BE2C (cell line): ENCODE data around the gene RAPGEF6.
"Not testable (repeated sequence)": the region's sequence is repeated elsewhere in the genome, so short reads cannot be mapped to it uniquely, and the experiment has no call there.

ENCODE experiments used
- DNase-seq: peaks from one replicate; pipeline ENCODE4 v3.0.0-alpha.2; 2020
- H3K27me3 ChIP-seq: fragments of 250-450 bp; sonication (Bioruptor Pico); 2 replicates; pipeline ENCODE4 v1.5.1; 2020; ENCODE audit warnings: mild to moderate bottlenecking
- H3K36me3 ChIP-seq: fragments of 250-450 bp; sonication (Bioruptor Pico); 2 replicates; pipeline ENCODE4 v1.5.1; 2020; ENCODE audit warnings: mild to moderate bottlenecking
- H3K4me1 ChIP-seq: fragments of 250-450 bp; sonication (Bioruptor Pico); 2 replicates; pipeline ENCODE4 v1.5.1; 2020
- H3K4me3 ChIP-seq: 2 replicates; pipeline ENCODE4 v1.5.1; 2011; ENCODE audit warnings: low read depth, low read length
- H3K9me3 ChIP-seq: fragments of 250-450 bp; sonication (Bioruptor Pico); 2 replicates; pipeline ENCODE4 v1.5.1; 2020
- TF ChIP-seq, protein P1 (sequence below): IDR thresholded peaks from 2 replicates; pipeline ENCODE4 v1.5.1; 2012; ENCODE audit warnings: mild to moderate bottlenecking, low read depth, low read length

RAPGEF6 gene

DNA sequence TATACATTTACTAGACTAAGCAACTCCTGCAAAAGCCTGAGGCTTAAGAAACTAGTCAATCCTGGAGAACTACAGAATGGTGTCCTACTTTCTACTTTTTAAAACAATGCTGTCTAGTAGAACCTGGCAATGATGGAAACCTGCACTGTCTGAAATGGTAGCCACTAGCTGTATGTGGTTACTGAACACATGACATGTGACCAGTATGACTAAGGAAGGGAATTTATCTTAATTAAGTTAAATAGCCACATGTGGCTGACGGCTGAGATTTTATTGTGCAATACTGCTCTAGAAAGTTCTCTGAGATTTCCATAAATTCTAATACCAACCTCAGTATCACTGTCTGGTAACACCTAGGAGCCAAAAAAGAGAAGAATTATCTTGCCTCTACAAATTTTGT is 44.9 kb upstream of the RAPGEF6 start:
- no peaks in the 10 kb centered on the region for H3K9me3 ChIP-seq
- H3K4me3 ChIP-seq: no peak overlapping the region
- no peaks in the 10 kb centered on the region for H3K27me3 ChIP-seq
- TF ChIP-seq, protein P1, sequence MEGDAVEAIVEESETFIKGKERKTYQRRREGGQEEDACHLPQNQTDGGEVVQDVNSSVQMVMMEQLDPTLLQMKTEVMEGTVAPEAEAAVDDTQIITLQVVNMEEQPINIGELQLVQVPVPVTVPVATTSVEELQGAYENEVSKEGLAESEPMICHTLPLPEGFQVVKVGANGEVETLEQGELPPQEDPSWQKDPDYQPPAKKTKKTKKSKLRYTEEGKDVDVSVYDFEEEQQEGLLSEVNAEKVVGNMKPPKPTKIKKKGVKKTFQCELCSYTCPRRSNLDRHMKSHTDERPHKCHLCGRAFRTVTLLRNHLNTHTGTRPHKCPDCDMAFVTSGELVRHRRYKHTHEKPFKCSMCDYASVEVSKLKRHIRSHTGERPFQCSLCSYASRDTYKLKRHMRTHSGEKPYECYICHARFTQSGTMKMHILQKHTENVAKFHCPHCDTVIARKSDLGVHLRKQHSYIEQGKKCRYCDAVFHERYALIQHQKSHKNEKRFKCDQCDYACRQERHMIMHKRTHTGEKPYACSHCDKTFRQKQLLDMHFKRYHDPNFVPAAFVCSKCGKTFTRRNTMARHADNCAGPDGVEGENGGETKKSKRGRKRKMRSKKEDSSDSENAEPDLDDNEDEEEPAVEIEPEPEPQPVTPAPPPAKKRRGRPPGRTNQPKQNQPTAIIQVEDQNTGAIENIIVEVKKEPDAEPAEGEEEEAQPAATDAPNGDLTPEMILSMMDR: no peak
- no peak for DNase-seq
- H3K36me3 ChIP-seq: peaks cover 23% of the 10 kb centered on the region
- peaks cover 3% of the 10 kb centered on the region; the same call in 1 of the 2 replicates for H3K4me1 ChIP-seq

DNA sequence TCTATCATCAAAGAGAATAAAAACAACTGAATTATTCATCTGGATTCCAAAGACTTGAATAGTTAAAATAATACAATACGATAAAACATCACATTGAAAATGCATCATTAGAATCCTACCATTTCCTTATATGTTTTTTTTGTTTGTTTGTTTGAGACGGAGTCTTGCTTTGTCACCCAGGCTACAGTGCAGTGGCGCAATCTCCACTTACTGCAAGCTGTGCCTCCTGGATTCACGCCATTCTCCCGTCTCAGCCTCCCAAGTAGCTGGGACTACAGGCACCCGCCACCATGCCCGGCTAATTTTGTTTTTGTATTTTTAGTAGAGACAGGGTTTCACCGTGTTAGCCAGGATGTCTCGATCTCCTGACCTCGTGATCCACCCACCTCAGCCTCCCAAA is 43.2 kb upstream of the RAPGEF6 start:
- H3K4me3 ChIP-seq, H3K9me3 ChIP-seq, H3K27me3 ChIP-seq, H3K4me1 ChIP-seq, DNase-seq: not testable (repeated sequence)
- H3K36me3 ChIP-seq: peaks cover 29% of the 10 kb centered on the region

DNA sequence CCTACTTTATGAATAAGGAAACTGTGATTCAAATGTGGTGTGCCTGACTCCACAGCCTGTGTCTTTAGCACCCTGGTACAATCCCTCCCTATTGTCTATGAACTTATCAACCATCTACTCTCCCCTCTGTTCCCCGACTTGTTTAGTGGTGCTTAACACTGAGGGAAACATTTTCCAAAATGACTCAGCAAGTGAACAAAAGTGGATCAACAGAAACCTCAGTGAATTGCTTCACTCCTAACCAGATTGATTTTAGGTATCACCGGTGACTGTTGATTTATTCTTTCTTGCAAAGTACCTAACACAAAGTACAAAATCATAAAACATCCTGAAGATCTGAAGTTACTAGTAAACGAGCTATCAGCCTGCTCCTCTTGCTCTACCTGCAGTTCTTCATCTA is 42.1 kb upstream of the RAPGEF6 start:
- peaks cover 29% of the 10 kb centered on the region for H3K36me3 ChIP-seq
- no peak overlapping the region for H3K4me3 ChIP-seq
- TF ChIP-seq, protein P1: no peak

DNA sequence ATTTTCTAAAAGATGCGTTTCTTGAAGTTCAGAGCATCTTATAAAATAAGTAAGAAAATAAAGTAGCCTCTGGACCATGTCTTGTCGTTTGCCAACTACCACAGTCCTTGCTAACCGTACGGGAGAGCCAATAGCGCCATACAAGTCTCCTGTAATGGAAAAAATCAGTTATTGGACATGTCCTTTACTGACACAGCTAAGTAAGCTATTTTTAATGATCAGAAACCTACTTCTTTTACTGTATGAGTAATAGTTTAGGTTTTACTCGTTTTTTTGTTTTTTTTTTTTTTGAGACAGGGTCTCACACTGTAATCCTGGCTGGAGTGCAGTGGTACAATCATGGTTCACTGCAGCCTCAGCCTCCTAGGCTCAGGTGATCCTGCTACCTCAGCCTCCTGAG is 37.7 kb upstream of the RAPGEF6 start:
- TF ChIP-seq, protein P1: no peak
- H3K4me3 ChIP-seq: no peak overlapping the region
- no peaks in the 10 kb centered on the region for H3K4me1 ChIP-seq
- no peaks in the 10 kb centered on the region for H3K9me3 ChIP-seq
- DNase-seq: no peak
- H3K36me3 ChIP-seq: peaks cover 32% of the 10 kb centered on the region
- no peaks in the 10 kb centered on the region for H3K27me3 ChIP-seq

More for the DNA sequence above, 42.1 kb upstream of the RAPGEF6 start:
- DNase-seq: no peak
- Histone ChIP-seq H3K4me1 (peaks cover 3% of the 10 kb centered on the region; the same call in 1 of the 2 replicates), H3K9me3 (no peaks in the 10 kb centered on the region), H3K27me3 (no peaks in the 10 kb centered on the region)

DNA sequence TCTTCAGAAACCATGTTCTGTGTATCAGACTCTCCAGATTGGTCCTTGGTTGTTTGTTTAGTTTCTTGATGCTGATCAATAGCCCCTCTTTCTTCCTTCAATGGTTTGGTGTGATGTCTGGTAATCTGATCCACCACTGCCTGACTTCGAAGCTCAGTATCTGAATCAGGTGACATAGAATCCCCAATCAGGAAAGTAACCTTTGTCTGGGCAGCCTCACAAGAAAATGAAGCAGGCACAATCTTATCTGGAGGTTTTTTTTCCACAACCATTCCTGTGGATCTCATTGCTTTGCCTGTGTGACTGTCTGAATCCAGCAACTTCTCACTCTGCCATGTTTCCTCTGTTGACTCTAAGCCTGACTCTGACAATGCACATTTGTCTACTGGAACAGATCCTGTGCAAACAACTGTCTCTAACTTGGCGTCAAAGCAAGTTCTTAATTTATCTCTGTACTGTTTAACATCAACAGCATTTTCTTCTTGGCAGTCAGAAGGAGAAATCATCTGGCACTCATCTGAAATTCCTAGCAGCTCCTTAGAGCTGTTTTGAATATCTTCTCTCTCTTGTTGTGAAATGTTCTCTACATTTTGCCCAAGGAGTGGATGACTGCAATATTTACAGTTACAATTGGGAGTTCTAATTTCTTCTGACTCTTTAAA is 37.1 kb upstream of the RAPGEF6 start:
- Histone ChIP-seq H3K36me3 (peaks cover 26% of the 10 kb centered on the region), H3K27me3 (no peaks in the 10 kb centered on the region), H3K4me3 (no peak overlapping the region), H3K9me3 (no peaks in the 10 kb centered on the region), H3K4me1 (no peaks in the 10 kb centered on the region)
- TF ChIP-seq, protein P1: no peak
- DNase-seq: no peak

DNA sequence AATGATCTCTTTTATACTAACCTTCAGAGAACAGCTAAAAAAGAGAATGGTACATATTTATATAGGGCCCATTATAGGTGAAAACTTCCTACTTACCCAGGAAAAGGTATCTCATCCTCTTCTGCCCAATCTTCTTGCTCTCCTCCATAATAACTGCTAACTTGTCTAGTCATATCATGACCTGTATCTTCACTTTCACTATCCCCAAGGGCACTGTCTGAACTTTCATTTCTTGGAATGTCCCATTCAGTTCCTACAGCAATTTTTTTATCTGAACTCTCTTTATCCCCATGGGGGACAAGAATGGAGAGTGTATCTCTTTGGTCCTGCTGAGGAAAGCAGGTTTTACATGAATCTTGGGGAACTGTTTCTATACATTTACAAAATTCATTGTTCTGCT is 36.4 kb upstream of the RAPGEF6 start:
- DNase-seq: no peak
- H3K9me3 ChIP-seq: no peaks in the 10 kb centered on the region
- peaks cover 19% of the 10 kb centered on the region for H3K36me3 ChIP-seq
- no peaks in the 10 kb centered on the region for H3K4me1 ChIP-seq
- no peak overlapping the region for H3K4me3 ChIP-seq
- H3K27me3 ChIP-seq: no peaks in the 10 kb centered on the region
- TF ChIP-seq, protein P1: no peak
